Stimulated activated CD4-positive, alpha-beta T cell treated with anti-CD3 and anti-CD28 coated beads, TNF-alpha, amount 100 ng/mL, for 4 hours (primary cell): ENCODE measurements around the gene ANTXRL.
"Not testable (repeated sequence)": the region's sequence is repeated elsewhere in the genome, so short reads cannot be mapped to it uniquely, and the experiment has no call there.

Experiments
- DNase-seq, 3 experiments: peaks; one replicate each; pipeline ENCODE4 v3.0.0-alpha.2; 2020; ENCODE audit warnings: low read depth in 3 of 3

The ANTXRL gene

DNA sequence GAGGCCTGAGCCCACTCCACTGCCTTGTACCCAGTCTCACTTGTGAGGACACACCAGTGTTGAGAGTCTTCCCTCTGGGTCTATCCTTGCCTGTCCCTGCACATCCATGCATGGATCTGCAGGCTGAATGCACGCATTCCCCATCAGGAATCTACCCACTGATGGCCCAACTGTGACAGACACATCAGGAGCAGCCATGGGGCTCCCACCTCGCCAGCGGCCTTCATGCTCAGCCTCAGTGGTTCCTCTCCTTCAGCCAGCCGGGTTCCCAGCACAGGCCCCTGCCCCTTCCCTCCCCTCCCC is 21.3 kb downstream of the ANTXRL start:
- no peak for DNase-seq

DNA sequence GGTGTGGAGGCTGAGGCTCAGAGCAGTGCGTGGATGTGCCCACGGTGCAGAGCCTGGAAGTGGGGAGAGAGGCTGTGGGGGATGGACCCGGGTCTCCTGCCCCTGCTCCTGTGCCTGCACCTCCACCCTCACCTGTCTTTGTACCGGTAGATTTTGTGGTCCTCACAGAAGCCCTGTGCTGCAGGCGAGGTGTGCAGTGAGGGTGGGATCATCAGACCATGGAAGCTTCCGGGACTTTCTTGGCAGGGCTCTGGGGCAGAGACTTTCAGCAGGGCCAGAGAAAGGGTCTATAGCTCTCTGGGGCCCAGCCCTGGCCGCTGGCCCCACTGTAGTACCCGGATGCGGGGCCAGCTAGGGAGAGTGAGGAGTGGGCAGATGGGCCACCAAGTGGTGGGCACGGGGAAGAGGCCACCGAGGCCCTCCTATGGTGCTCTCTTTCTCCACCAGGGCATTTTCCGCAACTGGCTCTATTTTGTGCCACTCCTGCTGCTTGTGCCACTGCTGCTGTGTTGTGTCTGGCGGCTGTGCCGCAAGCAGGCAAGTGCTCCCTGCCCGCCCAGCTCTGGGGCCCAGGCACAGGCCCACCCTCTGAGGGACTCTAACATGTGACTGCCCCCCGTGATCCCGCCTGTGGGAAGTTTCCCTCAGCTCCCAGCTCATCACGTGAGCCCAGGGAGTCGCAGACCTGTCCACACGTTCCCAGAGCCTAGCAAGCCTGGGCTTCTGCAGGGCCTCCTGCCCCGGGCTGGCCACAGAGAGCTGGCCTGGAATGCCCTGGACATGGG is 22.1 kb downstream of the ANTXRL start:
- DNase-seq = no peak

DNA sequence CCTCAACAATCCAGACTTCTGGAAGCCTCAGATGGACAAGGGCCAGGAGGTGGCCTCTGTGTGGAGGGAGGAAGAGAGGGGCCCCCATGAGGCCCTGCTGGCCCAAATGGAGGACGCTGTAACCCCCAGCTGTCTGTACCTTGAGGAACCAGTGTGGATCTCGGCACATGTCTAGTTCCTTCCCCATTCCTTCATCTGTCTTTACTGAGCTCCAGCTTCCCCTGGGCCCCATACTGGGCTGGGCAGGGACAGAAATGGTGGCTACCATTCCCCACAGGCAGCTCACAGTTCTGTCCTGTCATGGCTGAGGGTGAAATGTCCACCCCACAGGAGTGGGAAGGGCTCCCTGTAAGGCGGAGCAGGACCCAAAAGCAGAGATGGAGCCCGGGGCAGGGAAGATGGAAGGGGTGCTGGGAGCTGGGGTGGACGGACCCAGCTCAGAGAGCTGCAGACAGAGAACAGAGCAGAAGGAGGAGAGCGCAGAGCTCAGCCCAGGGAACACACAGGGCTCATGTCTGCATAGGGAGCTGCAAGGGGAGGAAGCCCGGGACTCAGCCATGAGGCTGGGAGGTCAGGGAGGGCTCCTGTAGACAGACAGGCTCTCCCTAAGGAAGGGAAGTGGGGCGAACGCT is 22.8 kb downstream of the ANTXRL start:
- no peak for DNase-seq

DNA sequence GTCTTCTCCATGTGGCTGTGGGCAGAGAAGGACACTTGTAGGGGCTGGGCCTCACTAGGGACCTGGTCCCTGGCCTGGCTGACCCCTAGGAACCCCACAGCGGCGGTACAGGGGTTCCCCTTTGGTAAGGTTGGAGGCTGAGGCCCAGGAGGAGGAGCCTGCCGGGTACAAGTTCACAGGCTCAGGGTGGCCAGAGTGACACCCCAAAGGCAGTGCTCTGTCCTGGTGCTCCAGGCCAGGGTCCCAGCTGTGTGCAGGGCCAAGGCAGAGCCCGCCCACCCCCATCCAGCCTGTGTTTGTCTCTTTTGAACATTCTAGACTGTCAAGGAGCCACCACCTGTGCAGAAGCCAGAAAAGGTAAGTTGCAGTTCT is 23.3 kb downstream of the ANTXRL start:
- no peak for DNase-seq

DNA sequence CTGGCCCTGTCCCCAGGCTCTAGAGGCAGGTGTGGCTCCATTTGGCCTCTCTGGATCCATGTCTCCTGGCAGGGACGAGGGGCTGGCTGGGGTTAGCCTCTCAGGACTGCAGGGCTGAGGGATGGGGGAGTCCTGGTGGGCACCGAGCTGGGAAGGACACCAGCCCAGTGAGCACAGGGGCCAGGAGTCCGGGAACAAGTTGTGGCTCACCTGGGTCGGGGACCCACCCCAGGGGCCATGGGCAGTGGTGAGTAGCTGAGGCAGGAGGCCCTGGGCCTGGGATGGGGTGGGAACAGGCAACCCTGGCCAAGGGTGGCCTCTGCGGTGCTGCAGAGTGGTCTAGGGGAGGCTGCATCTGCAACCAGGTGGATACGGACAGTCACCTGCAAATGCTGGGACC is 24.1 kb downstream of the ANTXRL start:
- DNase-seq = no peak

DNA sequence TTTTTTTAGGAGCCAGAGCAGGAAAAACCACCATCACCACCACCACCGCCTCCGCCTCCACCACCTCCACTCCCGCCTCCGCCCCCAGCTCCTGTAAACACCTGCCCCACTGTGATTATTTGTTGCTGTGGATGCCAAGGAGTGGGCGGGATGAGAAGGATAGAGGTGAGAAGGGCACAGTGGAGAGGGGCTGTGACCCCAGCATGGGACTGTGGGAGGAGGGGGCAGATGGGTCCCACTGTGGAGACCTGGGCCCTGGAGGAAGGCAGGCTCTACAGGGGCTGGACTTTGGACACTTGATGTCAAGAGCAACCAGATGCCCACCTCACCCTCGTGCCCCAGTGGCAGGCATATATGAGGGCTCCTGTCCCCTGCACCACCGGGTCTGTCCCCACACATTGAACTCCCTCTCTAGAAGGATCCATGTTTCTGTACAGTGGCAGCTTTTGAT is 24.7 kb downstream of the ANTXRL start:
- no peak for DNase-seq

DNA sequence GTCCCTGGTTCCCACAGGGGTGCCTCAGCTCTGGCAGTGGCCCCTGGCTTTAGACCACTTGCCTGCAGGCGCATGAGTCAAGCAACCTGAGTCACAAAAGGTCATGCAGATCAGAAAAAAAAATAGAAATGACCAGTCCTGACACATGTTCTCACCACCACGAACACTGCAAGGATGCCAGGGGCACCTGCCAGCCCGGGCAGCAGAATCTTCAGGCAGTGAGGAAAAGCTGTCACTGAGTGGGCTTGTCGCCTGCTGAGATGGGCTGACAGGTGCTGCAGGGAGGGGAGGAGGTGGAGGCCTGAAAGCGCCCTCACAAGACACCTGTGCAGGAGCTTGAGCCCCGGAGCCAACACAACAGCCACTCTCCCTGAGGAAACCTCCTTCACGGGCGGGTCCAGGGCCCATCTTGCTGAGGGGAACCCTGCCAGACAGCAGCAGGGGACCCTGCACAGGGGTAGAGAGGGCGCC is 25.2 kb downstream of the ANTXRL start:
- DNase-seq = not testable (repeated sequence)

DNA sequence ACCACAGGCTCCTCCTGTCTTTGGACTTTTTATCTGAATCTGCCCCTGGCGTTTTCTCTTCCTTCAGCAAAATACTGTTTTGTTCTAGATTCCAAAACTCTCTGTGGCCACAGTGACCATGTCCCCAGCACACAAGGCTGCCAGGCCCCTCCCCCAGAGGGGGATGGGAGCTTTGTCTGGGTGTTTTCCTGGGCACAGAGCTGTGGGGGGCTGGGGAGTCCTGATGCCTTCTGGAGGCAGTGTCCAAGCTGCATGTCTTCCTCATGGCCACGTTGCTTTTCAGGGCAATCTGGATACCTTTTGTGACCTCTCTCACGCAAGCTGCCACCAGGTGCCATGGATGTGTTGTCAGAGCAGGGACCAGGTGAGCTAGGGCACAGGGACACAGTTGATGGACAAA is 26.2 kb downstream of the ANTXRL start:
- no peak for DNase-seq

DNA sequence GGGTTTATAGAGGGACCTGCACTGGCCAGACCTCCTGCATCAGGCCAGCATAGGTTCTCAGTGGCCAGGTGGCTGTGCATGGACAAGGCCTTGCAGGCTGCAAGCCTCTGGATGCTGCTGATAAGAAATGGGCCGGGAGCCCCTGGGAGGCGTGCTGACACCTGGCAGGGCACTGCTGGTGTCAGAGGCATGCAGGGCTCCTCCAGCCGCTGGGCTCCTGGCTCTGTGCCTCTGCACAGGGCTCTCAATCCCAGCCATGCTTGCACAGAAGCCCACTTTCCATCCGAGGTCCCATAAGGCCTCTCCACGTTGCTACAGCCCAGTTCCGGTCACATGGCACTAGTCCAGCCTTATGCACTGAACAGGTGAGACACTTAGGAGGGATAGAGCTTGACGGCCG is 27.3 kb downstream of the ANTXRL start:
- DNase-seq = no peak

DNA sequence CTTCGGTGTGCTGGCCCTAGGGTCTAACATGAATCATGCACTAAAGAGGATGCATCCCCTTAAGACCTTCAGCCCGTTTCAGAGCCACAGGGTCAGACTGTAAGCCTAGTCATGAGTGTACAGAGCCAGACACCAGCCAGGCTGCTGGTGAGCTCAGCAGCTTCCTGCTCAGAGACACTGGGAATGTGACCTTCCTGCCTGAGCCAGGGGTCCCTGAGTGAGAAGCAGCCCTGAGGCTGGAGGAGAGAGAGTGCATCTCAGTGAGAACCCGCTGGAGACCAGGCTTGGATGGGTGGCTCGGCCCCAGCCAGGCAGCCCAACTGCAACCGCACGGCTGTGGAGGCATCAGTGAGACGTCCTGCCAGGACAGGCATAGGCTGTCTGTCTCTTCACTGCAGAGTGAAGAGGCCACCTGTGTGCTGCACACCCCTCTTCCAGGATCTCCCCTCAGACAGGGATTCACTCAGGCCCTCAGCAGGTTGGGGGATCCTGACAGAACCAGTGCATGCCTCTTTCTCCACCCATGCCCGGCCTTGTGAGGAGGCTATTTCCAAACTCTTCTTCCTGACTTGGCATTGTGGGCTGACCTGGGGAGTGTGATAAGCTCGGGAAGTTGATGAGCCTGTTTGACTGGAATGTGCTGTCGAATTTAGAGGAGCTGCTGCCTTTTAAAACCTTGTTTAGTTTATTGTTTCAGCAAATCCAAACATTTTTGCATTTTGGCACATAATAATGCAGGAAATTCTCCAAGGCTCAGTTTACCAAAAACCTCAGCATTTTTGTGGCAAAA is 28.5 kb downstream of the ANTXRL start:
- not testable (repeated sequence) for DNase-seq

DNA sequence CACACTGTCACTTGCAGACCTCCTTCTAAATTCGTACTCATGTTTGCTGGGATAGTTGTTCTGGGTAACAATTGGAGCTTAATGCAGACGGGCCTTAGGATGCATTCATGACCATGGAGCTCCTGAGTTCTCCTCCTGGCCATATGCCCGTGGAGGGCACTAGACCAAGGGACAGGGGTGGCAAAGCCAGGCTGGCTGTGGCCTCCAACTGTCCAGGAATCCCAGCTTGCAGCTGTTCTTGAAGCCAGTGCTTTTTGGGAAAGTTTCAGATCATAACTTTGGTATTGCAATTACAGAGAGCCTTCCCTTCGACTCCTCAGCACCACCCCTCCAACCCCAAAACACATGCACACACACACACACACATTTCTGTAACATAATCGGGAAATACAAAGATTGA is 30.6 kb downstream of the ANTXRL start:
- no peak for DNase-seq

DNA sequence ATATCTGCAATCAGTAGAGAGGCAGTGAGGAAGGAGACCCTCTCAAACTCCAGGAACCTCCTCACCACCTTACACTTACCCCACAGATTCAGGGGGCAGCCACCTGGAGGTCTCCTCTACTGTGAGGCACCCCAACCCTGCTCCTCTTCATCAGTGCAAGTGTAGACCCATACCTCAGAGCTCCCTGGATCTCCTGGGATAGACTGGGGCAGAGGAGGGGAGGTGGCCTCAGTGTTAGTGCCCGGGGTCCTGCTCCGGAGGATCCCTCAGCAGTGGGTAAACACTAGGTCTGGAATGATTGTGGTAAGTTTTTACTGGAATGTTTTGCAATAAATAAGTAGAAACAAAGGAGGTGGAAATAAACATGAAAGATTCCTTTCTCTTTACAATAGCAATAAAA is 31.1 kb downstream of the ANTXRL start:
- no peak for DNase-seq

DNA sequence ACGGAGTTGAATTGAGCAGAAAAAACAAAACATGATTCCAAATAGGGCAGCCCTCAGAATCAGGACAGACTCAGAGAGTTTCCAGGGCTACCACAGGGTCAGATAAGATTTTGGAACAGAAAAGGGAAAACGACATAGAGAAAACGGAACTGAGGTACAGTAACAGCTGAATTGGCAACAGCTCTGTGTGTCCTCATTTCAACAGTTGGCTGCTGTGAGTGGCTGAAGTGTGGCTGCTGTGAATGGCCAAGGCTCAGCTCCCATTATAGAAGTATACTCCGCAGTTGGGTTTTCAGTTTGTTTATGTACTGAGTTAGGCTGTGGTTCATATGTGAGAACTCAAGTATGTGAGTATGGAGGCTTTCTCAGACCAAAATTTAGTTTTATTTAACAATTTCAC is 32.0 kb downstream of the ANTXRL start:
- no peak for DNase-seq

DNA sequence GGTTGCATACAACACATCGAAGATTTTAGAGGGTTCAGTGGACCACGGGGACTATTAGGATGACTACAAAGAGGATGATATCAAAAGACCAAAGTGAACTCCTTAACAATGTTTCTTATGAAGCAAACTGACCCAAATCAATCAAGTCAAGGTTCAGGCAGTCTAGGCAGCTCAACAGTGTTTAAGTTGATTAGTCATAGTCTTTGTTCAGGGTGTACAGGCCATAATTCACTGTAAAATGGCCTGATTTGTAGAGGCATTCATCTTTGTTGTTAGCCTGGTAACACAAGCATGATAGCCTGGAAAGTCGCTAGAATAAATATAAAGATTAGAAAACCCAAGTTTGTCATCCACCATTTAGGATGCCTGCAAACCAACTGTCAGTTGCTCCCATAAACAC is 32.6 kb downstream of the ANTXRL start:
- no peak for DNase-seq

DNA sequence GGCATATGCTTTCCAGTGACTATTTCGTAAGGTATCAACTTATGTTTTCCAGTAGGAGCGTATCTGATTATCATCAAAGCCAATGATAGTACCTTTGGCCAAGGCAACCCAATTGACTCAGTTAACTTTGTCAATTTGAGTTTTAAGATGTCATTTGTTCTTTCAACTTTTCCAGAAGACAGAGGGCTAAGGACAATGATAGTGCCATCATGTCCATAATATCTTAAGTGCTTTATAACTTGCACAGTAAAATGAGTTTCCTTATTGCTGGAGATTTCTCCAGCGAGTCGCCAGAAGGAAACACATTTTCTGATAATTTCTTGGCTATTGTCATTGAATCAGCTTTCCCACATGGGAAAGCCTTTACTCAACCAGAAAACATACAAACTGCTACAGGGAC is 35.0 kb downstream of the ANTXRL start:
- DNase-seq = no peak

DNA sequence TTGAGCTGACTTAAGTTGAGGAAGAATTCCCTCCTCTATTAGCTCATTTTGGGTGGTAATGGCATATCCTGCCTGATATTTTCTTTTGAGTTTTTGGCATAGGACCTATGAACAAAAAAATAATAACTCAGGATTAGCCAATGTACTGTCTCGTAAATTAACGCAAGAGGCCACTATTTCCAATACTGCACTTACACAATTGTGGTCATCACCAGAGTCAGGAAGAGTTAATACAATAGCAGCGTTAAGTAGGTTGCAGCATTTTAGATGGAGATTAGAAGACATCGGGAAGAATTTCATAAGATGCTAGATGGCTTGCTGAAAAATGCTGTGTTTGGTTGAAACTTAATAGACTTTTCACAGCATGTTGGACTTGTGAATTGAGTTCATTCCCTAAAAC is 36.4 kb downstream of the ANTXRL start:
- no peak for DNase-seq

DNA sequence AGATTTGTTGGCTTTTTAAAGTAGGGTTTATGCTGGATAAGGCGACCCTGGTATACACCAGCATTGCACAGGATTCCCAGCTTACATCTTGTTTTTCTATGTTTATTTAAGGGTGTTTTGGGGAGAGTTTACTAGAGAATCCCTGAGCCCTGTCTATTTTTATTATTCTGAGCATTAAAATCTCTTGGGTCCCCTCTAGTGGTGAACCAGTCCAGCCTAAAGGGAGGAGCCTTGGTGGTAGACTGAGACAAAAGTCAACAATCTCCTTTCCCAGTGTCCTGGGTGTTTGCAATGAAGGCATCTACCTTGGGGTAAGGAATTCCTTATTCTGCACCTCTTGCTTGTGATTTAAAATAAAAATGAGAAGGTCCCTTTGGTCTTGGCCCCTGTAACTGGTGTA is 38.2 kb downstream of the ANTXRL start:
- DNase-seq = no peak

DNA sequence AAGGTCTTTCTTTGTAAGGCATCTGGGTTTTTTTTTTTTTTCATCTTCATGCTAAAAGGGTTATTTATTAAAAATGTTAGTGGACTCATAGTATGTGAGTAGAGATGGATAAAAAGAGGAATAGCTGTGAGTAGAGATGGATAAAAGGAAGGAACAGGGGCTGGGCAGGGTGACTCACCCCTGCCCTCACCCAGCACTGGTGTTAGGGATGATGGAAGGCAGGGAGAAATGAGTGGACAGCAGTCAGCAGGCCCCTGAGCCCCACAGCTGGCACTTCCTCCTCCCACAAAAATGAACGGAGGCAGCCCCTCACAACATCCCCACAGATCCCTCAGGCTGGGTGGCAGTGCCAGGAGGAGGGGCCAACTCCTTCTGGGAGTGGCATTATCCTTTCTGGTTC is 39.3 kb downstream of the ANTXRL start:
- DNase-seq = no peak

DNA sequence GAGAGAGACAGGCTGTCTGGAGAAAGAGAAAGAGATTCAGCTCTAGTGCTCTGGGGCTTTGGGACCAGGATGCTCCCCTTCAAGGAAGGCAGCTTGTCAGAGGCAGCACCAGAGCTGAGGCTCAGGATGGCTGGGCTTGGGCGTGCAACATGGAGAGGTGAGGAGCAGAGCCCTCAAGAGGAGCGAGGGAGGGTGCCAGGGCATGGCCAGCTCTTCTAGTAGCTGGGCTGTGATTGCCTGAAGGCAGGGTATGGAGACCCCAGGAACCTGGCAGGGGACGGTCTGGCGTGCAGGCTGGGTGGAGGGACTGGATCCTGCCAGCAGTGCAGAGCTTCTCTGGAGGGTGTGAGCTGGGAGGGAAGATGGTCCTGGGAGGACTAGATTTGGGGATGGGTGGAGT is 40.2 kb downstream of the ANTXRL start:
- DNase-seq = no peak

DNA sequence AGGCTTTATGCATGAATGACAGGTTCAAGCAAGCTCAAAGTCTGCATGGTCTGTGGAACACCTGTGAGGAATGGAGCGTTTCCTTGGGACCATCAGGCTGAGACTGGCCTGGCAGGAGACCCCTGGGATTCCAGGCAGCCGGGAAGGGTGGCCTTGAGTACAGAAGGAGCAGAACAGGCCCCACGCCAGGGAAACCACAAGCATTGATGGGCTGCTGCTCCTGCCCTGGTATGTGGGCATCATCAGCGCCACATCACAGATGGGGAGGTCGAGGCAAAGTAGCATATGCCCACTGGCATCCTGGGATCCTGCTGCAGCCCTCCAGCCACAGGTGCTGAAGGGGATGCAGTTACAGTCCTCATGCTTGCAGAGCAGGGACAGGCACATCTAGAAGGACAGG is 40.9 kb downstream of the ANTXRL start:
- no peak for DNase-seq

DNA sequence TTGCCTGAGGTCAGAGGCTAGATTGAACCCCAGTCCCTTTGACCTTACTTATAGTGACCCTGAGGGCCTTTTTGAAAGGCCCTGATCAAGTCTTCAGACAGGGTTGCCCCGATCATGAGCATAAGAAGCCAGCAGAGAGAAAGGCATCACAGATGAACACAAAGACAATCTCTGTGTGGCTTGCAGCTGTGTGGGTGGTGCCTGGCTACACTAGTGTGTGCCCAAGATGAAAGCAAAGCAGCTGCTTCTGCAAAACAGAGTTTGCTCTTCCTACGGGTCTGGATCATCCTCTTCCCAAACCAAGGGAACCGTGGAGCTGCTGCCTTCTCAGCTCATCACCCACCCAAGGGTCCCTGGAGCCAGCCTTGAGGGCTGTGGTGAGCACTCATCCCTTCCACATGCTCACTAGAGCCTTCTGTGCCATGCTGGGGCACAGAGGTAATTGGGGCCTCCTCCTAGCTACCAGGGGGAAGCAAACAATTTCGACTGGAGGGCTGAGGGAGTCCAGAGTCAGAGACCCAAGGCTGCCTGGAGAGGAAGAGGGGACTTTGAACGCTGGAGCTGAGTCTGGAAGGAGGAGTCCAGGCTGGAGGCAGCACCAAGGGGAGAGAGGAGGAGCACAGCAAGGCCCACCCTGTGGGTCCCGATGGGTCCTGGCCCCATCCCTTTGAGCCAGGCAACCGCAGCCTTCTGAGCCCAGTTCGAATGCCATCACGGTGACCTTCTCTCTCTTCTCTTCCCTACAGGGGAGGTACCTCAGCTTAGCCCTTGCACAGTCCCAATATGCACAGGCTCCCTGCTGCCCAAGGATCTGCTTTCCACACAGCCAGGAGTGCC is 42.3 kb downstream of the ANTXRL start:
- no peak for DNase-seq

DNA sequence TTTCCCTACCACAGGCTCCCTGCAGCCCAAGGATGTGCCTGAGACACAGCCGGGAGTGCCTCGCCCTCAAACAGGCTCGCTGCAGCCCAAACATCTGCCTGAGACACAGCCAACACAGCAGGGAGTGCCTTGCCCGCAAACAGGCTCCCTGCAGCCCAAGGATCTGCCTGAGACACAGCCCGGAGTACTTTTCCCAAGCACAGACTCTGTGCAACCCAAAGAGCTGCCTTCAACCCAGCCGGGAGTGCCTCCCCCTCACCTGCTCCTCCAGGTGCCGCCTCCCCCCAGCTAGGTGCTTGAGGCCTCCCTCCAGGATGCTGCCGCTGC is 42.9 kb downstream of the ANTXRL start:
- no peak for DNase-seq
